Colonic mucosa (tissue), 4 donors: ENCODE data around the gene SLMAP. TPM values are rescaled to one million over a fixed set of nuclear protein-coding genes. Genes with fewer than 3 reads are reported as not detected.

Experiments
- DNase-seq: peaks from one replicate; pipeline ENCODE4 v3.0.0-alpha.2; 2020
- H3K27ac ChIP-seq: fragments of 200-600 bp; one replicate; pipeline ENCODE4 v1.8.0; 2021
- H3K27me3 ChIP-seq: fragments of 200-600 bp; one replicate; pipeline ENCODE4 v1.8.0; 2021
- H3K36me3 ChIP-seq: fragments of 200-600 bp; one replicate; pipeline ENCODE4 v1.8.0; 2021
- H3K4me1 ChIP-seq: fragments of 200-600 bp; one replicate; pipeline ENCODE4 v1.8.0; 2021; ENCODE audit warnings: mild to moderate bottlenecking
- H3K4me3 ChIP-seq: fragments of 200-600 bp; one replicate; pipeline ENCODE4 v1.8.0; 2021
- H3K9ac ChIP-seq, 2 donors: one replicate each; pipeline ENCODE4 v1.7.0; 2013; ENCODE audit warnings: control low read depth in 2 of 2, low read depth in 2 of 2, low read length in 2 of 2
- H3K9me3 ChIP-seq: fragments of 200-600 bp; one replicate; pipeline ENCODE4 v1.8.0; 2021
- intact Hi-C: fragments of 100-400 bp; cut with DNase I; formaldehyde crosslinking; loops from one replicate; pipeline ENCODE4 v1.14.1; 2022
- total RNA-seq, 2 donors: library from RNA; stranded (reverse); fragmentation: NEBNext Ultra II Directional in 1 of 2; extraction: Animal tissue kit (Norgen Biotek cat#: 25700) in 1 of 2; gene quantifications; one replicate each; pipeline ENCODE4 v1.2.1, GENCODE V29; 2021
- TF ChIP-seq, protein P1 (sequence below): fragments of 200-600 bp; IDR thresholded peaks from one replicate; pipeline ENCODE4 v1.8.0; 2022; ENCODE audit warnings: antibody characterized with exemption, mild to moderate bottlenecking
- donor health status: healthy.
- donor health status: DM: no; HTN: no; CAD: no.
- donor health status: DM: no; HTN: no; CAD: no.

Gene SLMAP
- total RNA-seq, 2 donors from 2014 or later, result 81.1 to 124 TPM

DNA sequence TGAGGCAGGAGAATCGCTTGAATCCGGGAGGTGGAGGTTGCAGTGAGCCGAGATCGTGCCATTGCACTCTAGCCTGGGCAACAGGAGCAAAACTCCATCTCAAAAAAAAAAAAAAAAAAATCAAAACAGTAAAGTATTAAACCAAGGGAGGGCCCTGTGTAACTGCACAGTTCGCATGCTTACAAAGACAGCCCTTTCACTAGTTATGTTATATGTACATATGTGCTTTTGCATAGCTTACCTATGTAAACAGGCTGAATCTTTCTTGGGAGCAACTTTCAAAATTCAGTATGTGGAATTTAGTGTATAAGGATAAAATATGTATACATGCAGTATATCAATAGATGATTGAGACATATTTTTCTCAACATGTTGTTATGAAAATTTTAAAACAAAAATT, 16.1 kb upstream of the SLMAP start:
- no peak overlapping the region for H3K9ac ChIP-seq
- no peaks in the 10 kb centered on the region for H3K4me1 ChIP-seq
- no peaks in the 10 kb centered on the region for H3K9me3 ChIP-seq
- no peaks in the 10 kb centered on the region for H3K27me3 ChIP-seq
- no peak overlapping the region for H3K27ac ChIP-seq
- intact Hi-C loops, result no loop called here
- H3K36me3 ChIP-seq, result no peaks in the 10 kb centered on the region
- no peak for DNase-seq
- H3K4me3 ChIP-seq, result no peak overlapping the region
- TF ChIP-seq, protein P1, sequence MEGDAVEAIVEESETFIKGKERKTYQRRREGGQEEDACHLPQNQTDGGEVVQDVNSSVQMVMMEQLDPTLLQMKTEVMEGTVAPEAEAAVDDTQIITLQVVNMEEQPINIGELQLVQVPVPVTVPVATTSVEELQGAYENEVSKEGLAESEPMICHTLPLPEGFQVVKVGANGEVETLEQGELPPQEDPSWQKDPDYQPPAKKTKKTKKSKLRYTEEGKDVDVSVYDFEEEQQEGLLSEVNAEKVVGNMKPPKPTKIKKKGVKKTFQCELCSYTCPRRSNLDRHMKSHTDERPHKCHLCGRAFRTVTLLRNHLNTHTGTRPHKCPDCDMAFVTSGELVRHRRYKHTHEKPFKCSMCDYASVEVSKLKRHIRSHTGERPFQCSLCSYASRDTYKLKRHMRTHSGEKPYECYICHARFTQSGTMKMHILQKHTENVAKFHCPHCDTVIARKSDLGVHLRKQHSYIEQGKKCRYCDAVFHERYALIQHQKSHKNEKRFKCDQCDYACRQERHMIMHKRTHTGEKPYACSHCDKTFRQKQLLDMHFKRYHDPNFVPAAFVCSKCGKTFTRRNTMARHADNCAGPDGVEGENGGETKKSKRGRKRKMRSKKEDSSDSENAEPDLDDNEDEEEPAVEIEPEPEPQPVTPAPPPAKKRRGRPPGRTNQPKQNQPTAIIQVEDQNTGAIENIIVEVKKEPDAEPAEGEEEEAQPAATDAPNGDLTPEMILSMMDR, result no peak

DNA sequence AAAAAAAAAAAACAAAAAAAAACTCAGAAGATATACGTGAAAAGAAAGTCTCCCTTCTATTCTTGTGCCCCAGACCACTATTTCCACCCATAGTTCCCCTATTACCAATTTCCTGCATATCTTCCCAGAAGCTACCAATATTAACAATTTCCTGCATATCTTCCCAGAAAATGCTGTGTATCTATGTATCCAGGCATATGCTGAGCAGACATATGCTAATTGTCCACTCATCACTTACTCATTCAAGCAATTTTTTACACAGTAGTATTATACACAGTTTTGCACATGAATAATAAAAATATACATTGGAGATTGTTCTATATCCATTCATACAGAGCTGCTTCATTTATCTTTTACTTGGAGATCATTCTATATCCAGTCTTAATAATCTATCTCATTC, 12.6 kb upstream of the SLMAP start:
- H3K36me3 ChIP-seq, result no peaks in the 10 kb centered on the region
- TF ChIP-seq, protein P1, result no peak
- H3K4me1 ChIP-seq, result no peaks in the 10 kb centered on the region
- H3K27me3 ChIP-seq, result no peaks in the 10 kb centered on the region
- DNase-seq, result no peak
- H3K9ac ChIP-seq, result no peak overlapping the region
- H3K27ac ChIP-seq, result no peak overlapping the region
- intact Hi-C loops, result no loop called here
- no peaks in the 10 kb centered on the region for H3K9me3 ChIP-seq
- H3K4me3 ChIP-seq, result no peak overlapping the region

DNA sequence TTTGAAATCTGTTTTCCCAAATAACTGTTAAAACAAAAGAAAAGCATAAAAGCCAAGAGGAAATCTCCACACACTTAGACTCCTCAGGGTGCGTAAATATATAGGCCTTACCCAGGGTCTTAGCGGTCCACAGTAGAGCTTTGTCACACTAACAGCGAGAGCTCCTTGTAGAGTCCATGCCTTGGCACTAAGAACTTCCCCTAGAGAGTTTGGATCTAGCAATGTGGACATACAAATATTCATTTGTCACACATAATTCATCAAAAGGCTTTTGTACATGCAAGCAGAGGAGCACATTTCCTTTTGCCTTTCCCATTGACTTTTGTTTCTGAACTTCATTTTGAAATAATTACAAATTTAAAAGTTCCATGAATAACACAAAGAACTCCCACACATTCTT, 11.0 kb upstream of the SLMAP start:
- DNase-seq, result no peak
- no peak overlapping the region for H3K4me3 ChIP-seq
- no peaks in the 10 kb centered on the region for H3K4me1 ChIP-seq
- no peak overlapping the region for H3K27ac ChIP-seq
- intact Hi-C loops, result no loop called here
- H3K36me3 ChIP-seq, result no peaks in the 10 kb centered on the region
- H3K27me3 ChIP-seq, result no peaks in the 10 kb centered on the region
- H3K9me3 ChIP-seq, result no peaks in the 10 kb centered on the region
- TF ChIP-seq, protein P1, result no peak
- no peak overlapping the region for H3K9ac ChIP-seq

DNA sequence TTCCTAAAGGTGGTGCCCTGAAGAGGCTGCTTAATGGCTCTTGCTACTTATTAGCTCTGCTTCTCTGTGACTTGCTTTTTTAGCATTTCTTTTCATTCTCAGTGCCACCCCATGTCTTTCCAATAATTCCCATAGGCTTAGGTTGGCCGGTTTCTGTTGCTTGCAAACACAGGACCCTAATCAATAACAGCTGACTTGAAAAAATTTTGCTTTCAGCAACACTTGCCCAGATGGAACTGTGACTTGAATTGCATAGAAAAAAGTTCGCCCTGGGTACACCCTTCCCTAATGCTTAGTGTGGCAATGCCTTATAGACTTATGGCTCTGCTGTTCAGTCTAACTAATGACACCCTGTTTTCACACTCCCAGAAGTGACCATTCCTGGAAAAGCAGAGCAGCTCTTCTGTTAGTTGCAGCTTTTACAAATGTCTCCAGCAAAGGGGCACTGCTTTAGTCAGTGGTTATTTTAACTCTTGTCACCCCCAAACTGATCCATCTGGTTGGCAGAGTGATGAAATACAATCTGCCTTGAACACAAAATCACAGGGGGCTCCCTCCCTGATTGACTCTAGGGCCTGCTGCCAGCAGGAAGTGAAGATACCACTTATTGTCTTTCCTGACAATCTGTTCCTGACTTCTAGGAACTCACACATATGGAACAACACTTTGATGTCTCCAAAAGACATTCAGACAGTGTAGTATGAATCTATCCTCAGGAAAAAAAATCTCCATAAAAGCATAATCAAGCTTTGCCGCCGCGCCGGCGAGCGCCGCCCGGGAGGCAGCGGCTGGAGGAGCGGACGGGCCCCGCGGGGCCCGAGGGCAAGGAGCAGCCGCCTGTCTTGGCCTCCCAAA, 9.7 kb upstream of the SLMAP start:
- DNase-seq, result no peak
- no peak overlapping the region for H3K27ac ChIP-seq
- no peak overlapping the region for H3K9ac ChIP-seq
- H3K9me3 ChIP-seq, result no peaks in the 10 kb centered on the region
- no peaks in the 10 kb centered on the region for H3K27me3 ChIP-seq
- H3K4me3 ChIP-seq, result no peak overlapping the region
- H3K36me3 ChIP-seq, result no peaks in the 10 kb centered on the region
- no peaks in the 10 kb centered on the region for H3K4me1 ChIP-seq
- intact Hi-C loops, result no loop called here
- TF ChIP-seq, protein P1, result no peak

DNA sequence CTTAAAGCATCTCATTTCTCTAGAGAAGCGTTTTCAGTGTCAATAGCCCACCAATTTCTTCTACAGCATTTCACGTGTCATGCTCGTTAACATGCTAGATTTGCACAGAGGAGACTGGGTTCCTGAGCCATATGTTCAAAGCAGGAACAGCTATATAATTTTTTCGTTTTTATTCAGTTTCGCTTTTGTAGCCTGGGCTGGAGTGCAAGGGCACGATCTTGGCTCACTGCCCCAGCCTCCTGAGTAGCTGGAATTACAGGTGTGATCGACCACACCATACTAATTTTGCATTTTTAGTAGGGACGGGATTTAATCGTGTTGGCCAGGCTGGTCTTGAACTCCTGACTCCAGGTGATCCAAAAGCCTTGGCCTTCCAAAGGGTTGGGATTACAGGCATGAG, 6.6 kb upstream of the SLMAP start:
- no peaks in the 10 kb centered on the region for H3K27me3 ChIP-seq
- DNase-seq, result no peak
- H3K27ac ChIP-seq, result no peak overlapping the region
- H3K9ac ChIP-seq, result no peak overlapping the region
- H3K4me1 ChIP-seq, result no peaks in the 10 kb centered on the region
- H3K9me3 ChIP-seq, result no peaks in the 10 kb centered on the region
- TF ChIP-seq, protein P1, result no peak
- intact Hi-C loops, result no loop called here
- H3K36me3 ChIP-seq, result no peaks in the 10 kb centered on the region
- H3K4me3 ChIP-seq, result no peak overlapping the region
